ENCODE measurements around the gene CWF19L1. TPM values are rescaled to one million over a fixed set of nuclear protein-coding genes. Genes with fewer than 3 reads are reported as not detected.

CWF19L1 gene
- total RNA-seq, 2 experiments from 2014 or later, result 60.1 to 66.7 TPM

DNA sequence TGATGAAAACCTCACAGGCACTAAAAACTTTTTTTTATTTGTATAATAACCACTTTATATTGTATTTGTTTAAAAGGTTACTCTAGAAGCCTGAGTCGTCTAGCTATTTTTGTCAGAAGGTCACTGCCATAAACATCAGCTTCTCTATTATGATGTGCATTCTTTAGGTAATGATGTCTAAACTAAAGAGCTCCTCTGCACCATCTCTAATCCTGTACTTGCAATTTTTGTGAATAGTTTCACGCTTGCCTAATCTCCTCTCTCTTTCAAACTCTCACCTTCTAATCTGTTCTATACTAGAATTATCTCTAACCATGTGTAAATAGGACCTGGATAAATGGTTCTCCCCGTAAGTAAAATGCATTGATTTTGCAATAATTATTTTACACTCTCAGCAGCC lies 27.6 kb downstream of the CWF19L1 start:
- ChIA-PET POLR2A (no interaction called here), CTCF (no interaction called here)
- H3K4me1 Mint-ChIP-seq (ENCODE audit: low read depth), result peaks cover 4% of the 10 kb centered on the region
- Histone ChIP-seq H3K4me1 (ENCODE audit: insufficient read depth, low read length) (no peaks in the 10 kb centered on the region), H3K9me3 (ENCODE audit: control insufficient read depth in 1 of 2, insufficient read depth in 1 of 2, low read length in 2 of 2) (no peaks in the 10 kb centered on the region), H3K36me3 (ENCODE audit: insufficient read depth, low read length) (peaks cover 80% of the 10 kb centered on the region), H3K4me3 (ENCODE audit: low read length) (no peak overlapping the region), H3K27me3 (ENCODE audit: control insufficient read depth in 1 of 2, insufficient read depth in 2 of 2, low read length in 2 of 2) (no peaks in the 10 kb centered on the region), H3K27ac (ENCODE audit: low read depth in 1 of 2, low read length in 2 of 2) (no peak overlapping the region)
- no peak for TF ChIP-seq CTCF (IDR thresholded peaks at IDR 0.05)
- no peak overlapping the region for H3K27ac Mint-ChIP-seq
- peaks cover 87% of the 10 kb centered on the region for H3K36me3 Mint-ChIP-seq (ENCODE audit: low read depth)
- H3K27me3 Mint-ChIP-seq, result no peaks in the 10 kb centered on the region
- no peak overlapping the region for H3K4me3 Mint-ChIP-seq
- DNase-seq (no peak), ATAC-seq (ENCODE audit: poor library complexity) (no peak)
- intact Hi-C loops (cut with DNase I, micrococcal nuclease), result loop anchor here (5.0 to 10.0 kb wide), 2 partner anchors 393 to 395 kb away; no protein-coding TSS in a partner anchor
- H3K9me3 Mint-ChIP-seq, result no peaks in the 10 kb centered on the region

DNA sequence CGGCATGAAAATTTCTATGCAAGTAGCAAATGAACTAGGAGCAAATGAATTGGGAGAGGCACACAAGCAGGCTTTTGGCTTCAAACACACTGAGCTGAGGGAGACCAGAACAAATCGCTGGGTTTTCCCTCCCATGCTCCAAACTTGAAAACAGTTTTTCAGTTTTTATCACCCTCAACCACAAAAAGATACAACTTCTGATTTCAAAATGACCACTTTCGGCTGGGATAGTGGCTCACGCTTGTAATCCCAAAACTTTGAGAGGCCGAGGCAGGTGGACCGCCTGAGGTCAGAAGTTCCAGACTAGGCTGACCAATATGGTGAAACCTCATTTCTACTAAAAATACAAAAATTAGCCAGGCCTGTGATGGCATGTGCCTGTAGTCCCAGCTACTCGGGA lies 29.0 kb downstream of the CWF19L1 start:
- ATAC-seq (ENCODE audit: poor library complexity) (no peak), DNase-seq (no peak)
- no peaks in the 10 kb centered on the region for H3K27me3 Mint-ChIP-seq
- ChIA-PET POLR2A (no interaction called here), CTCF (no interaction called here)
- H3K4me1 Mint-ChIP-seq (ENCODE audit: low read depth), result peaks cover 4% of the 10 kb centered on the region
- Histone ChIP-seq H3K9me3 (ENCODE audit: control insufficient read depth in 1 of 2, insufficient read depth in 1 of 2, low read length in 2 of 2) (no peaks in the 10 kb centered on the region), H3K27ac (ENCODE audit: low read depth in 1 of 2, low read length in 2 of 2) (no peak overlapping the region), H3K4me1 (ENCODE audit: insufficient read depth, low read length) (no peaks in the 10 kb centered on the region), H3K27me3 (ENCODE audit: control insufficient read depth in 1 of 2, insufficient read depth in 2 of 2, low read length in 2 of 2) (no peaks in the 10 kb centered on the region), H3K36me3 (ENCODE audit: insufficient read depth, low read length) (peaks cover 84% of the 10 kb centered on the region), H3K4me3 (ENCODE audit: low read length) (no peak overlapping the region)
- peaks cover 92% of the 10 kb centered on the region for H3K36me3 Mint-ChIP-seq (ENCODE audit: low read depth)
- intact Hi-C loops (cut with DNase I, micrococcal nuclease), result loop anchor here in 1 of 2 experiments (10.0 kb wide), 1 partner anchor 394 kb away; no protein-coding TSS in a partner anchor
- H3K27ac Mint-ChIP-seq, result no peak overlapping the region
- H3K4me3 Mint-ChIP-seq, result no peak overlapping the region
- no peak for TF ChIP-seq CTCF (IDR thresholded peaks at IDR 0.05)
- no peaks in the 10 kb centered on the region for H3K9me3 Mint-ChIP-seq

DNA sequence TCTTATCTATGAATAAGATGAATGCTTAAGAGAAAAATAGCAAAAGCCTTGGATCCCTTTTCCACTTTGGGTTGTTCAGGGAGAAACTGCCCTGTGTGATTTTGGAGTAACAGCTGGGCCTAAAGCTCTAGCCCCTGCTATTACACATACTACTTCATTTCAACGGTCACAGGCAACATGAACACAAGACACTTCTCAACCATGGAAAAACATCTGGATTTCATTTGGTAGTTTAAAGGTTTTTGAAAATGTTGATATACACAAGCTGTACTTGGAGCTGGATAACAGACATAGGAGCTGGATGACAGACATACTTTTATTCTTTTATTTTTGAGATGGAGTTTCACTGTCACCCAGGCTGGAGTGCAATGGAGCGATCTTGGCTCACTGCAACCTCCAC lies 35.3 kb downstream of the CWF19L1 start:
- Mint-ChIP-seq H3K27ac (peak overlapping the region; percentile 24), H3K27me3 (no peaks in the 10 kb centered on the region), H3K9me3 (no peaks in the 10 kb centered on the region), H3K4me3 (peak overlapping the region; percentile 13), H3K4me1 (ENCODE audit: low read depth) (peaks cover 28% of the 10 kb centered on the region), H3K36me3 (ENCODE audit: low read depth) (peaks cover 70% of the 10 kb centered on the region)
- Histone ChIP-seq H3K4me3 (ENCODE audit: low read length) (no peak overlapping the region), H3K36me3 (ENCODE audit: insufficient read depth, low read length) (peaks cover 47% of the 10 kb centered on the region), H3K4me1 (ENCODE audit: insufficient read depth, low read length) (peaks cover 16% of the 10 kb centered on the region), H3K27me3 (ENCODE audit: control insufficient read depth in 1 of 2, insufficient read depth in 2 of 2, low read length in 2 of 2) (no peaks in the 10 kb centered on the region), H3K27ac (ENCODE audit: low read depth in 1 of 2, low read length in 2 of 2) (no peak overlapping the region), H3K9me3 (ENCODE audit: control insufficient read depth in 1 of 2, insufficient read depth in 1 of 2, low read length in 2 of 2) (no peaks in the 10 kb centered on the region)
- ChIA-PET POLR2A (no interaction called here), CTCF (no interaction called here)
- intact Hi-C loops (cut with DNase I, micrococcal nuclease), result loop anchor here in 1 of 2 experiments (10.0 kb wide), 1 partner anchor 387 kb away; no protein-coding TSS in a partner anchor
- ATAC-seq (ENCODE audit: poor library complexity) (no peak), DNase-seq (no peak)
- no peak for TF ChIP-seq CTCF (IDR thresholded peaks at IDR 0.05)
